Astrocyte of the spinal cord (primary cell): ENCODE measurements around the gene SUCLG1.
A peak's percentile ranks its signal among the peaks of the same experiment; 100 is the strongest.

Source experiments
- DNase-seq: peaks from one replicate; pipeline ENCODE4 v3.0.0; 2011; ENCODE audit warnings: low read depth, low spot score
- H3K4me3 ChIP-seq: 2 replicates; pipeline ENCODE4 v1.5.1; 2011; ENCODE audit warnings: low read depth, mild to moderate bottlenecking, low read length, moderate library complexity
- CTCF ChIP-seq: IDR thresholded peaks from 2 replicates; pipeline ENCODE4 v1.5.1; 2012; ENCODE audit warnings: low read depth, mild to moderate bottlenecking, low read length, inconsistent platforms
- in situ Hi-C: cut with HindIII; loops from 2 replicates; pipeline ENCODE4 v1.10.0; 2017; ENCODE audit warnings: low sequenced_read_pairs

Gene SUCLG1

GRCh38 chr2:84459018-84459943, at the start of gene SUCLG1:
TSS of gene SUCLG1 (minus strand) at chr2:84459280. CDS start at chr2:84459269, 11 bp downstream.
- no peak for TF ChIP-seq CTCF
- in situ Hi-C loops, result no loop called here
- peak within 1 kb of the TSS; percentile 74 for H3K4me3 ChIP-seq
- peak; percentile 83 for DNase-seq

GRCh38 chr2:84498150-84498799, 39.2 kb upstream of the SUCLG1 start:
- no peak for TF ChIP-seq CTCF
- DNase-seq, result no peak
- in situ Hi-C loops, result no loop called here

GRCh38 chr2:84497285-84497684, 38.2 kb upstream of the SUCLG1 start:
- DNase-seq, result no peak
- no peak overlapping the region for H3K4me3 ChIP-seq
- in situ Hi-C loops, result no loop called here
- TF ChIP-seq CTCF, result no peak

More at GRCh38 chr2:84498150-84498799, 39.2 kb upstream of the SUCLG1 start:
- no peak overlapping the region for H3K4me3 ChIP-seq

GRCh38 chr2:84496386-84496785, 37.3 kb upstream of the SUCLG1 start:
- no peak for DNase-seq
- in situ Hi-C loops, result no loop called here
- no peak for TF ChIP-seq CTCF
- H3K4me3 ChIP-seq, result no peak overlapping the region

GRCh38 chr2:84495539-84496146, 36.6 kb upstream of the SUCLG1 start:
- H3K4me3 ChIP-seq, result no peak overlapping the region
- TF ChIP-seq CTCF, result peak; percentile 57
- peak; percentile 81 for DNase-seq
- in situ Hi-C loops, result no loop called here

GRCh38 chr2:84494070-84494469, 35.0 kb upstream of the SUCLG1 start:
- H3K4me3 ChIP-seq, result no peak overlapping the region
- in situ Hi-C loops, result no loop called here
- no peak for TF ChIP-seq CTCF
- DNase-seq, result peak; percentile 19
